T-helper 9 cell (primary cell): ENCODE data around the gene MOSPD3.

Source experiments
- DNase-seq: peaks from one replicate; pipeline ENCODE4 v3.0.0-alpha.2; 2020

MOSPD3 gene

GRCh38 chr7:100595188-100595587, 17.2 kb upstream of the MOSPD3 start:
- DNase-seq: no peak

DNA sequence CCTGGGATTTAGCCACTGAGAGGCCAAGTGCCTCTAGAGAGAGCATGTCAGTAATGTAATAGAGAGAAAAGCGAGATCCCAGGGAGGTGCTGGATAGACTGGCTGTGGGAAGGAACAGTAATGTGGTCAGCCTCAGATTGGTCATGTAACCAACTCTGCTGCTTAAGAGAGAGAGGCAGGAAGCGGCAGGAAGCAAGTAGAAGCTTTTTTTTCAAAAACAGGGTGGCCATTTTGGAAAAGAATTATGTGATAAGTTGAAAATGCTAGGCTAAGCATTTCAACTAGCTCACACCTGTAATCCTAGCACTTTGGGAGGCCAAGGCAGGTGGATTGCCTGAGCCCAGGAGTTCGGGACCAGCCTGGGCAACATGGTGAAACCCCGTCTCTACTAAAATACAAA, 13.9 kb upstream of the MOSPD3 start:
- DNase-seq: no peak

- no peak for DNase-seq
These were observed 12.2 kb upstream of the MOSPD3 start for GRCh38 chr7:100599911-100600729.

GRCh38 chr7:100600730-100601038, 11.7 kb upstream of the MOSPD3 start:
- no peak for DNase-seq

- DNase-seq: no peak
These were observed 9.2 kb upstream of the MOSPD3 start for GRCh38 chr7:100602889-100603725.

- DNase-seq: no peak
These were observed 8.7 kb upstream of the MOSPD3 start for GRCh38 chr7:100603726-100604027.

DNA sequence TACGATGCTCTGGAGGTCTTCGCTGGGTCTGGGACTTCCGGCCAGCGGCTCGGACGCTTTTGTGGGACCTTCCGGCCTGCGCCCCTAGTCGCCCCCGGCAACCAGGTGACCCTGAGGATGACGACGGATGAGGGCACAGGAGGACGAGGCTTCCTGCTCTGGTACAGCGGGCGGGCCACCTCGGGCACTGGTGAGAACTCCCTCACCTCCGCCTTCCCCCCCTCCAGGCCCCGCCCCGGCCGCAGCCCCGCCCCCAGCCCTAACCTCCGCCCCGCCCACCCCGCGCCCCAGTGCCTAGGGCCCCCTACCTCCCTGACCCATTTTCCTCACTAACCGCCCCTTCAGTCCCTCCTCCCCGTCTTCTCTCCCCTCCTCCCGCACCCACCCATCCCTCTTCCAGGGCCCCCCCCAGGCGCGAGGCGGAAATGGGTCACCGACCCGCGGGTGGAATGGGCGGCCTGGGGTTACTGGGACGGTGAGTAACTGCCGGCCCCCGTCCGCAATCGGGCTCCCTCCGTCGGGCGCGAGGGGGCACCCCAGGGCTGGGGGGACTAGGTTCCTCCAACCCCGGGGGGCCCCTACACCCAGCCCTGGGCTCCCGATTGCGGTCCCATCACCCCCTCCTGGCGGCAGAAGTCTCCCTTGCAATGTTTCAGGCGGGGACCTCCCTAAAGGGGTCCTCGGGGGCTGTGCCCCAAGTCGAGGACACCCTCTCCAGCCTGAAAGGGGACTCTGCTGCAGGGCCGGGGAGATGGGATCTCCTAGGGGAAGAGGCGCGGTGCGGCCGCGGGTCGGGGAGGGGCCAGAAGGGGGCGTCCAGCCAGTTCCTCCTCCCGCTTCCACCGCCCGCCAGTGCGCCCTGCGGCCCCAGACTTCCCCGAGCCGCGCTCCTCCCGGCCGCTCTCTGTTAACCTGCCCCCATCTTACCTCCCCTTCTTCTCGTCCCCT, 8.0 kb upstream of the MOSPD3 start:
- DNase-seq: peak; percentile 73

DNA sequence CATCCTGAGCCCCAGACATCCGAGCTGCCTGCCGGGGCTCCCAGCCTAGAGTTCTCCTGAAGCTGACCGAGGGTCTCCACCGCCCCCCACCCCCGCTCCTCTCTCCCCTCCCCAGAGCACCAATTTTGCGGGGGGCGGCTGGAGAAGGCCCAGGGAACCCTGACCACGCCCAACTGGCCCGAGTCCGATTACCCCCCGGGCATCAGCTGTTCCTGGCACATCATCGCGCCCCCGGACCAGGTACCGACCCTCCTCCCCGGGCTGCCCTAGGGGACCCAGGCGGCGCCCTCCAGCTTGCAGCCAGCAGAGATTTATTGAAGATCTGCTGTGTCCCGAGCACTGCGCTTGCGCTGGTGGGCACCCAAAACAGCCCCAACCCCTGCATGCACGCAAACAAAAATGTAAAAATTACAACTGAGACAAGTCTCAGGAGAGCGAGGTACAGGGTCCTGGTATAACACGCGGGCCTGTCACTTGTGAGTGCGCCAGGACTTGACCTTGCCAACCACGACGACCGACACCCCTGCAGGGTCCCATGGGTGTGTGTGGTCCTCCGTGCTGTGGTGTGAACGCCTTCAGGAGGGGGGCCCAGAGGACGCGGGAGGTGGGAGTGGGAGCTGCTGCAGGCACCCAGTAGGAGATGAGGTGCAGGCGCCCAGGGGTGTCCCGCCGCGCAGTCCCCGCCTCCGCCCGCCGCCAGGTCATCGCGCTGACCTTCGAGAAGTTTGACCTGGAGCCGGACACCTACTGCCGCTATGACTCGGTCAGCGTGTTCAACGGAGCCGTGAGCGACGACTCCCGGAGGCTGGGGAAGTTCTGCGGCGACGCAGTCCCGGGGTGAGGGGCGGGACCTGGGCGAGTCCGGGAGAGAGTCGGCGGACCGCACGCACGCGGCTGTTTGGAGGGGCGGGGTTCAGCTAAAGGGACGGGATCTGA, 7.1 kb upstream of the MOSPD3 start:
- DNase-seq: no peak

GRCh38 chr7:100606313-100606712, 6.0 kb upstream of the MOSPD3 start:
- DNase-seq: no peak

DNA sequence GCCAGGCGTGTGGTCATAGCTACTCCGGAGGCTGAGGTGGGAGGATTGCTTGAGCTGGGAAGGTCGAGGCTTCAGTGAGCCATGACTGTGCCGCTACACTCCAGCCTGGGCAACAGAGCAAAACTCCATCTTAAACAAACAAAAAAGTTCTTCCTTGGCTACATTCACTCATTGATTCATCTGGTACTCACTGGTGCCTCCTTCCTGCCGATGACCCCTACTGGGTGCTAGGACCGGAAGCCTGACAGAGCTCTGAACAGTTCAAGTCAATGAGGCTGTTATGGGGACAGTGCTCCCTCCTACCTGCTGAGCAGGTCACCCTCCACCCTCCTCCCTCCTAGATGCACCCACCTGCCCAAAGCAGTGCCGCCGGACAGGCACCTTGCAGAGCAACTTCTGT, 5.2 kb upstream of the MOSPD3 start:
- DNase-seq: no peak

DNA sequence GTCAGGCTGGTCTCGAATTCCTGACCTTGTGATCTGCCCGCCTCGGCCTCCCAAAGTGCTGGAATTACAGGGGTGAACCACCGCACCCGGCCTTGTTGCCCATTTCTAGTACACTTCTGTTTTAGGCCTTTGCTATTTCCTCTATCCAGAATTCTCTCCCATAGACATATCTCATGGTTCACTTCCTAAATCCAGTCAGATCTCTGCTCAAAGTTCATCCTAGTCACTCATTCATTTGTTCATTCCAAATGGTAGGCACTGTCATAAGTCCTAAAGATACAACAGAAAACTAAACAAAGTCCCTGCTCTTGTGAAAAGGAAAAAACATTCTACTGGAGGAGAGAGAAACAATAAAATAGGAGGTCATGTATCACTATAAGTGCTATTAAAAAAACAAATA, 2.4 kb upstream of the MOSPD3 start:
- DNase-seq: no peak

DNA sequence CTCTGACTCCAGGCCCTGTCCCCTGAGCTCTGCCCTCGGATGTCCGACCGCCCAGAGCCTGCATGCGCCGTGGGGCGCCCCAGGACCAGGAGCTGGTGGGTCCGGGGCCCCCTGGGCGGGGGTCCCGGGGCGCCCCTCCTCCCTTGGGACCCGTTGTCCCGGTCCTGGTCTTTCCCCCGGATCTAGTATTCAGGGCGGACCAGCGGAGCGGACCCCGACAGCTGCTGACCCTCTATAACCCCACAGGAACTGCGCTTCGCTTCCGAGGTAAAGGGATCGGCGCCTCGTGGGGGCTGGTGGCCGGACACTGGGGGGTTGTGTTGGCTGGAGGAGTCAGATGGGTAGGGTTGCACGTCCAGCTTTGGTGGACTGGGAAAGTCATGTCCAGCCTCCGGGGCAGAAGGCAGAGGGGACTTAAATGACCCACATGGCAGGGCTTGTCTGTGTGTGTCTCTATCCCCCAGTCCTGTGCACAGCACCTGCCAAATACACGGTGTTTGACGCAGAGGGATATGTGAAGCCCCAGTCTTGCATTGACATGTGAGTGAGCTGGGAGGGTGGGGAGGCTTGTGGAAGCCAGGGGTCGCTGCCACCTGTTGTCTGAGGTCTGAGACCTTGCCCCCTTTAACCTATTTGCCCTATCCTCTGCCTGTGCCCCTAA, 520 bp downstream of the MOSPD3 start:
- DNase-seq: no peak

GRCh38 chr7:100613412-100614175, 1.3 kb downstream of the MOSPD3 start:
- DNase-seq: no peak

GRCh38 chr7:100614308-100614861, 2.0 kb downstream of the MOSPD3 start:
- DNase-seq: no peak

GRCh38 chr7:100620239-100620638, 7.9 kb downstream of the MOSPD3 start:
- DNase-seq: no peak

- DNase-seq: no peak
These were observed 8.5 kb downstream of the MOSPD3 start for GRCh38 chr7:100620804-100621203.

- DNase-seq: no peak
These were observed 9.2 kb downstream of the MOSPD3 start for GRCh38 chr7:100621554-100621953.

DNA sequence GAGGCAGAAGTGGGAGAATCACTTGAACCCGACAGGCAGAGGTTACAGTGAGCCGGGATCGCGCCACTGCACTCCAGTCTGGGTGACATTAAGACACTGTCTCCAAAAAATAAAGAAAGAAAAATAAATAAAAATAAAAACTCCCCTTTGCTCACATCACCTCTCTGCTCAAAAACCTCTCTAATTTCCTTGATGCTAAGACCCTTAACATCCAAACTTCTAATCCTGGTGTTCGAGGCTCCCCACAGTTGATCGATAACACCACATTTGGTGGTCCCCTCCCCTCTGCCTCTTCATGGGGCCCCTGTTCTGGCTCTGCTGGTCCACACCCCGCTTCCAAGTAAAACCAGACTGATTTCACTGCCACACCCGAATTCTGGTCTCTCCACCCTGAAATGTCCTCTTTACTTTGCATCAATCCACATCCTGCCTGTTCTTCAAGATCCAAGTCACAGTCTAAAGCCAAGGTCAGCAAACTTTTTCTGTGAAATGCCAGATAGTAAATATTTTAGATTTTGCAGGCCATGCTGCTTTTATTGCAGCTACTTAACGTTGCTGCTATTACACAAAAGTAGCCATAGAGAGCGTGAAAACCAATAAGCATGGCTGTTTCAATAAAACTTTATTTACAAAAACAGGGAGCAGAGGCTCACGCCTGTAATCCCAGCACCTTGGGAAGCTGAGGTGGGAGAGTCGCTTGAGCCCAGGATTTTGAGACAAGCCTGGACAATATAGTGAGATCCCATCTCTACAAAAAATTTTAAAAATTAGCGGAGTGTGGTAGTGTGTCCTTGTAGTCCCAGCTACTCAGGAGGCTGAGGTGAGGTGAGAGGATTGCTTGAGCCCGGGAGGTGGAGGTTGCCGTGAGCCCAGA, 11.8 kb downstream of the MOSPD3 start:
- DNase-seq: no peak

DNA sequence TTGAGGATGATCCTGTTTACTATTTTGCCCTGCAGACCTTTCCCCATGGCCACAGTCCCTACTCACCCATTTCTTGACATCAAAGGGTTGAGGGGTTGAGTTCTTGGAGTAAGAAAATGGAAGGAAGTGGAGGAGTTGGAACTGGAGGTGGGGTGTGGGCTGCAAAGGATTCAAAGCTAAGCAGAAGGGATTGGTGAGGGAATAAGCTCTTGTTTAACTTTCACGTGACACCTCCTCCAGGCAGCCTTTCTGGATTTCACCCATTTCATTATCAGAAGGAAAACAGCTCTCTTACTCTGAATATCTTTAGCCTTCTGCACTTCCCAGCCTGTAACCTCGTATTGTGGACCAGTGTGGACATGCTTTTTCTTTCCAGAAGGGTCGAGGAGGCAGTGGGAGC, 13.7 kb downstream of the MOSPD3 start:
- no peak for DNase-seq
